Psoas muscle (tissue), 8 donors: Measurements from ENCODE around the gene COL7A1. TPM values are rescaled to one million over a fixed set of nuclear protein-coding genes. Genes with fewer than 3 reads are reported as not detected.
"Not testable (repeated sequence)": the region's sequence is repeated elsewhere in the genome, so short reads cannot be mapped to it uniquely, and the experiment has no call there.

Experiments used
- ATAC-seq, 4 donors: fragments of 200-7000 bp; cut with Tn5 transposase; one replicate each; pipeline ENCODE4 v1.9.1; 2020; ENCODE audit warnings: moderate library complexity in 3 of 4, mild to moderate bottlenecking in 2 of 4
- DNase-seq, 2 donors: peaks; one replicate each; pipeline ENCODE4 v3.0.0-alpha.2; 2020
- H3K27ac ChIP-seq: fragments of 200-600 bp; one replicate; pipeline ENCODE4 v1.8.0; 2022
- H3K27me3 ChIP-seq, 3 donors: fragments of 200-600 bp in 1 of 3; one replicate each; pipeline versions ENCODE4 v1.6.1 to v1.8.0; 2013 to 2022; ENCODE audit warnings: low read length in 2 of 3, mild to moderate bottlenecking in 2 of 3, moderate library complexity in 1 of 3; ENCODE audit not compliant: insufficient read depth in 3 of 3
- H3K36me3 ChIP-seq, 2 donors: fragments of 200-600 bp in 1 of 2; one replicate each; pipeline versions ENCODE4 v1.6.1 to v1.8.0; 2013 to 2022; ENCODE audit warnings: low read depth in 1 of 2, mild to moderate bottlenecking in 1 of 2, moderate library complexity in 1 of 2; ENCODE audit not compliant: insufficient read depth in 1 of 2
- H3K4me1 ChIP-seq: fragments of 200-600 bp; one replicate; pipeline ENCODE4 v1.8.0; 2022
- H3K4me3 ChIP-seq: fragments of 200-600 bp; one replicate; pipeline ENCODE4 v1.8.0; 2022; ENCODE audit warnings: mild to moderate bottlenecking
- H3K9me3 ChIP-seq: fragments of 200-600 bp; one replicate; pipeline ENCODE4 v1.8.0; 2022
- WGBS, 3 donors: extraction: QIAGEN DNeasy Blood & Tissue Kit; methylation state at CpG; one replicate each; pipeline versions ENCODE4 v1.1.6 to v1.1.7; 2013; 5-methylcytosine and 5-hydroxymethylcytosine counted together
- intact Hi-C, 2 donors: fragments of 100-400 bp; cut with DNase I; formaldehyde crosslinking; loops; one replicate each; pipeline versions ENCODE4 v1.11.0 to v1.14.2; 2022
- polyA plus RNA-seq, 3 donors: library from polyadenylated mRNA; stranded (reverse); fragments of 200-250 nt; gene quantifications; one replicate each; pipeline ENCODE4 v1.2.3, GENCODE V29; 2013
- total RNA-seq, 4 donors: library from RNA; stranded (reverse); fragmentation: NEBNext Ultra II Directional in 2 of 4; extraction: Animal tissue kit (Norgen Biotek cat#: 25700) in 2 of 4; gene quantifications; one replicate each; pipeline versions ENCODE4 v1.2.1 to v1.2.4, GENCODE V29; 2021 to 2023
- TF ChIP-seq, protein P1 (sequence below): fragments of 200-600 bp; IDR thresholded peaks from one replicate; pipeline ENCODE4 v1.8.0; 2022; ENCODE audit warnings: antibody characterized with exemption
- donor health status: healthy with polysubstance abuse.
- donor health status: DM: no; HTN: no; CAD: no; lungs with moderate emphysema.
- donor health status: Bipolar disorder and iron deficiency.
- donor health status: healthy.
- donor health status: DM: yes; HTN: yes; CAD: no.
- donor health status: DM: no; HTN: no; CAD: no.
- donor health status: DM: no; HTN: no; CAD: no.
- donor health status: DM: yes; HTN: yes; CAD: no.

COL7A1 gene
- total and polyA plus RNA-seq, 7 donors = 1.6 to 22.2 (median 5.1) TPM

DNA sequence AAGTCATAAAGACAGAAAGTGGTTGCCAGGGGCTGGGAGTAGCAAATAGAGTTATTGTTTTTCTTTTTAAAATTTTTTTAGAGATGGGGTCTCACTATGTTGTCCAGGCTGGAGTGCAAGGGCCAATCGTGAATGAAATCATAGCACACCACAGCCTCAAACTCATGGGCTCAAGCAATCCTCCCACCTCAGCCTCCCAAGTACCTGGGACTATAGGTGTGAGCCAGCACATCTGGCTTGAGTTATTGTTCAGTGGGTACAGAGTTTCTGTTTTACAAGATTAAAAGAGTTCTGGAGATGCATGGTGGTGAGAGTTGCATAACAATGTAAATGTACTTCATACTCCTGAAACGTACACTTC lies 62.2 kb downstream of the COL7A1 start:
- ATAC-seq (no peak), DNase-seq (no peak)
- Histone ChIP-seq H3K4me1 (no peaks in the 10 kb centered on the region), H3K27me3 (no peaks in the 10 kb centered on the region), H3K27ac (no peak overlapping the region), H3K9me3 (no peaks in the 10 kb centered on the region), H3K4me3 (no peak overlapping the region), H3K36me3 (peaks cover 0 to 46% of the 10 kb centered on the region in 2 donors)
- 88 to 93% (median 93%) methylated on average over 2 of the region's 2 CpGs for WGBS, 3 donors
- intact Hi-C loops = no loop called here
- TF ChIP-seq, protein P1, sequence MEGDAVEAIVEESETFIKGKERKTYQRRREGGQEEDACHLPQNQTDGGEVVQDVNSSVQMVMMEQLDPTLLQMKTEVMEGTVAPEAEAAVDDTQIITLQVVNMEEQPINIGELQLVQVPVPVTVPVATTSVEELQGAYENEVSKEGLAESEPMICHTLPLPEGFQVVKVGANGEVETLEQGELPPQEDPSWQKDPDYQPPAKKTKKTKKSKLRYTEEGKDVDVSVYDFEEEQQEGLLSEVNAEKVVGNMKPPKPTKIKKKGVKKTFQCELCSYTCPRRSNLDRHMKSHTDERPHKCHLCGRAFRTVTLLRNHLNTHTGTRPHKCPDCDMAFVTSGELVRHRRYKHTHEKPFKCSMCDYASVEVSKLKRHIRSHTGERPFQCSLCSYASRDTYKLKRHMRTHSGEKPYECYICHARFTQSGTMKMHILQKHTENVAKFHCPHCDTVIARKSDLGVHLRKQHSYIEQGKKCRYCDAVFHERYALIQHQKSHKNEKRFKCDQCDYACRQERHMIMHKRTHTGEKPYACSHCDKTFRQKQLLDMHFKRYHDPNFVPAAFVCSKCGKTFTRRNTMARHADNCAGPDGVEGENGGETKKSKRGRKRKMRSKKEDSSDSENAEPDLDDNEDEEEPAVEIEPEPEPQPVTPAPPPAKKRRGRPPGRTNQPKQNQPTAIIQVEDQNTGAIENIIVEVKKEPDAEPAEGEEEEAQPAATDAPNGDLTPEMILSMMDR = no peak

DNA sequence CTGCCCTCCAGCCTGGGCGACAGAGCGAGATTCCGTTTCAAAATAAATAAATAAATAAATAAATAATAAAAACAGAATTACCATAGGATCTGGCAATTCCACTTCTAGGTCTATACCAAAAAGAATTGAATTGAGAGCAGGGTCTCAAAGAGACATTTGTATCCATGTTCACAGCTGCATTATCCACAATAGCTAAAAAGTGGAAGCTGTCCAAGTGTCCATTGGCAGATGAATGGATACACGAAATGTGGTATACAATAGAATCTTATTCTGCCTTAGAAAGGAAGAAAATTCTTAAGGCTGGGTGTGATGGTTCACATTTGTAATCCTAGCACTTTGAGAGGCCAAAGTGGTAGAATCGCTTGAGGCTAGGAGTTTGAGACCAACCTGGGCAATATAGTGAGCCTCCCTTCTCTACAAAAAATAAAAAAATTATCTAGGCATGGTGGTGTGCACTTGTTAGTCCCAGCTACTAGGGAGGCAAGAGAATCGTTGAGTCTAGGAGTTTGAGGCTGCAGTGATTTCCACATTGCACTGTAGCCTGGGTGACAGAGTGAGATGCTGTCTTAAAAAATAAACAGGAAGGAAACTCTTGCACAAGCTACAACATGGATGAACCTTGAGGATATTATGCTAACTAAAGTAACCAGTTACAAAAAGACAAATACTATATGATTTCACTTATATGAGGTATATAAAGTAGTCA lies 62.7 kb downstream of the COL7A1 start:
- peaks cover 0 to 41% of the 10 kb centered on the region in 2 donors for H3K36me3 ChIP-seq
- no peaks in the 10 kb centered on the region for H3K9me3 ChIP-seq
- H3K27me3 ChIP-seq = no peaks in the 10 kb centered on the region
- intact Hi-C loops = no loop called here
- DNase-seq (no peak), ATAC-seq (no peak)
- TF ChIP-seq, protein P1 = no peak
- no peak overlapping the region for H3K4me3 ChIP-seq
- H3K4me1 ChIP-seq = no peaks in the 10 kb centered on the region
- no peak overlapping the region for H3K27ac ChIP-seq
- WGBS, 3 donors = 86 to 89% (median 87%) methylated on average over 6 of the region's 6 CpGs

DNA sequence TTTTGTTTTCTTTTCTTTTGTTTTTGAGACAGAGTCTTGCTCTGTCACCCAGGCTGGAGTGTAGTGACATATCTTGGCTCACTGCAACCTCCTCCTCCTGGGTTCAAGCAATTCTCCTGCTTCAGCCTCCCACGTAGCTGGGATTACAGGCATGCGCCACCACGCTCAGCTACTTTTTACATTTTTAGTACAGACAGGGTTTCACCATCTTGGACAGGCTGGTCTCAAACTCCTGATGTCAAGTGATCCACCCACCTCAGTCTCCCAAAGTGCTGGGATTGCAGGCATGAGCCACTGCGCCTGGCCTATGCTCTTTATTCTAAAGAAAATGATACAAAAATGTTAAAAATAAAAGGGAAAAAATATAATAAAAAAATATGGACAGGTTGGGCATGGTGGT lies 64.4 kb downstream of the COL7A1 start:
- intact Hi-C loops, DNase-seq, H3K9me3 ChIP-seq, H3K4me3 ChIP-seq, H3K4me1 ChIP-seq, H3K27ac ChIP-seq, ATAC-seq, H3K27me3 ChIP-seq: not testable (repeated sequence)
- peaks cover 0 to 32% of the 10 kb centered on the region in 2 donors for H3K36me3 ChIP-seq
- 95 to 98% (median 96%) methylated on average over 4 of the region's 4 CpGs for WGBS, 3 donors

DNA sequence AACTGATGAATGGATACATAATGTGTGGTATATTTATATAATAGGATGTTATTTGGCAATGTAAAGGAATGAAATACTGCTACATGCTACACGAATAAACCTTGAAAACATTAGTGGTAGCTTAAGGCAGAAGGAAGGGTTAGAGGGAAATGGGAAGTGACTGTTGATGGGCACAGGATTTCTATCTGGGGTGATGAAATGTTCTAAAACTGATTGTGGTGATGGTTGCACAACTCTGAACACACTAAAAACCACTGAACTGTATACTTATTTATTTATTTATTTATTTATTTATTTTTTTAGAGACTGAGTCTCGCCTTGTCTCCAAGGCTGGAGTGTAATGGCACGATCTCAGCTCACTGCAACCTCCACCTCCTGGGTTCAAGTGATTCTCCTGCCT lies 66.4 kb downstream of the COL7A1 start:
- Histone ChIP-seq H3K9me3 (no peaks in the 10 kb centered on the region), H3K27me3 (no peaks in the 10 kb centered on the region), H3K4me3 (no peak overlapping the region), H3K4me1 (no peaks in the 10 kb centered on the region), H3K27ac (no peak overlapping the region), H3K36me3 (peaks cover 0 to 14% of the 10 kb centered on the region in 2 donors)
- TF ChIP-seq, protein P1 = no peak
- no peak for ATAC-seq
- WGBS, 3 donors = 88 to 95% (median 93%) methylated on average over 3 of the region's 3 CpGs
- intact Hi-C loops = no loop called here
- no peak for DNase-seq

DNA sequence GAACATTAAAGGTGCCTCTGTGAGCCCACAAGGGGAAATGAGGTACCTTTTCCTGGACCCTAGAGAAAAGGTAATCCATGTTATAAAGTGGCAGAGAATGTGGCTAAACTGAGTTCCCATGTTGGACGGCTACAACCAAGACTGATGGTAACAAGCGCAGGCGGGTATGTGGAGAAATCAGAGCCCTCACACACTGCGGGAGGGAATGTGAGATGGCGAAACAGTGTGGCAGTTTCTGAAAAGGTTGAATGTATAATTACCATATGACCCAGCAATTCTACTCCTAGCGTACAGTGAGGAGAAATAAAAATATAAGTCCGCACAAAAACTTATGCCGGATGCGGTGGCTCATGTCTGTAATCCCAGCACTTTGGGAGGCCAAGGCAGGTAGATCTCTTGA lies 67.1 kb downstream of the COL7A1 start:
- H3K36me3 ChIP-seq = peaks cover 0 to 7% of the 10 kb centered on the region in 2 donors
- no peak for ATAC-seq

More for the DNA sequence above, 67.1 kb downstream of the COL7A1 start:
- DNase-seq = no peak
- intact Hi-C loops = no loop called here
- TF ChIP-seq, protein P1 = no peak
- WGBS, 3 donors = 92 to 96% (median 93%) methylated on average over 9 of the region's 9 CpGs
- H3K9me3 ChIP-seq = no peaks in the 10 kb centered on the region
- H3K4me1 ChIP-seq = no peaks in the 10 kb centered on the region
- no peaks in the 10 kb centered on the region for H3K27me3 ChIP-seq
- no peak overlapping the region for H3K27ac ChIP-seq
- H3K4me3 ChIP-seq = no peak overlapping the region
